ENCODE results near the gene SV2A.

Gene SV2A, protein sequence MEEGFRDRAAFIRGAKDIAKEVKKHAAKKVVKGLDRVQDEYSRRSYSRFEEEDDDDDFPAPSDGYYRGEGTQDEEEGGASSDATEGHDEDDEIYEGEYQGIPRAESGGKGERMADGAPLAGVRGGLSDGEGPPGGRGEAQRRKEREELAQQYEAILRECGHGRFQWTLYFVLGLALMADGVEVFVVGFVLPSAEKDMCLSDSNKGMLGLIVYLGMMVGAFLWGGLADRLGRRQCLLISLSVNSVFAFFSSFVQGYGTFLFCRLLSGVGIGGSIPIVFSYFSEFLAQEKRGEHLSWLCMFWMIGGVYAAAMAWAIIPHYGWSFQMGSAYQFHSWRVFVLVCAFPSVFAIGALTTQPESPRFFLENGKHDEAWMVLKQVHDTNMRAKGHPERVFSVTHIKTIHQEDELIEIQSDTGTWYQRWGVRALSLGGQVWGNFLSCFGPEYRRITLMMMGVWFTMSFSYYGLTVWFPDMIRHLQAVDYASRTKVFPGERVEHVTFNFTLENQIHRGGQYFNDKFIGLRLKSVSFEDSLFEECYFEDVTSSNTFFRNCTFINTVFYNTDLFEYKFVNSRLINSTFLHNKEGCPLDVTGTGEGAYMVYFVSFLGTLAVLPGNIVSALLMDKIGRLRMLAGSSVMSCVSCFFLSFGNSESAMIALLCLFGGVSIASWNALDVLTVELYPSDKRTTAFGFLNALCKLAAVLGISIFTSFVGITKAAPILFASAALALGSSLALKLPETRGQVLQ

DNA sequence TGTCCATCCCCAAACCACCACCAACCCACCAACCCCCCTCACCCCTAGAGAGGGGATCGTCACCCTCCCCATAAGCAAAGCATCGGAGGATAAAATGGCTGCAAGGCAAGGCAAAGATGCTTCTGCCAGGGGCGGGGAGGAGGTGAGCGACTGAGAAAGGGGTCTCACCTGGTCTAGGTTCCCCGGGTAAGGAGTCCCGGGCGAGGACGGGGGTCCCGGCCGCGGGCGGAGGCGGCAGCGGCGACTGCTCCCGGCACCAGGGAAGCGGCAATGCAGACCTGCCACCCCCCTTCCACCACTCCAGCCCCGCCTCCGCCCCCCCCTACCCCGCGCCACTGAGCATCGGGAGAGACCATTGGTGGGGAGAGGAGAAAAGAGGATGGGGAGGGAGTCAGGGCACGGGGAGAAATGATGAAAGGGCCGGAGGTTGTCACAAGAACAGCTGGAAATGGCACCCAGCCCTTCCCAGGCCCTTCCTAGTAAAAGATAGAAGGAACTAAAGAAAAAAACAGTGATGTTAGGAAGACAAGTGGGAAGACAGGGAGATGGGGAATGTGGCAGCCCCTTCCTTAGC lies at the start of gene SV2A:
SV2A (minus strand) TSS at position 274 of the 574 bp plus-strand sequence. CDS start 4,004 bp downstream, outside the sequence.
- peak; percentile 63 for DNase-seq (ENCODE audit: low read depth)
- H3K4me3 ChIP-seq (replicated peaks; ENCODE audit: low read depth, low read length) = peak within 1 kb of the TSS; percentile 72
- TF ChIP-seq, protein P1, sequence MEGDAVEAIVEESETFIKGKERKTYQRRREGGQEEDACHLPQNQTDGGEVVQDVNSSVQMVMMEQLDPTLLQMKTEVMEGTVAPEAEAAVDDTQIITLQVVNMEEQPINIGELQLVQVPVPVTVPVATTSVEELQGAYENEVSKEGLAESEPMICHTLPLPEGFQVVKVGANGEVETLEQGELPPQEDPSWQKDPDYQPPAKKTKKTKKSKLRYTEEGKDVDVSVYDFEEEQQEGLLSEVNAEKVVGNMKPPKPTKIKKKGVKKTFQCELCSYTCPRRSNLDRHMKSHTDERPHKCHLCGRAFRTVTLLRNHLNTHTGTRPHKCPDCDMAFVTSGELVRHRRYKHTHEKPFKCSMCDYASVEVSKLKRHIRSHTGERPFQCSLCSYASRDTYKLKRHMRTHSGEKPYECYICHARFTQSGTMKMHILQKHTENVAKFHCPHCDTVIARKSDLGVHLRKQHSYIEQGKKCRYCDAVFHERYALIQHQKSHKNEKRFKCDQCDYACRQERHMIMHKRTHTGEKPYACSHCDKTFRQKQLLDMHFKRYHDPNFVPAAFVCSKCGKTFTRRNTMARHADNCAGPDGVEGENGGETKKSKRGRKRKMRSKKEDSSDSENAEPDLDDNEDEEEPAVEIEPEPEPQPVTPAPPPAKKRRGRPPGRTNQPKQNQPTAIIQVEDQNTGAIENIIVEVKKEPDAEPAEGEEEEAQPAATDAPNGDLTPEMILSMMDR (IDR thresholded peaks at IDR 0.05; ENCODE audit: low read length, missing control alignments) = no peak

DNA sequence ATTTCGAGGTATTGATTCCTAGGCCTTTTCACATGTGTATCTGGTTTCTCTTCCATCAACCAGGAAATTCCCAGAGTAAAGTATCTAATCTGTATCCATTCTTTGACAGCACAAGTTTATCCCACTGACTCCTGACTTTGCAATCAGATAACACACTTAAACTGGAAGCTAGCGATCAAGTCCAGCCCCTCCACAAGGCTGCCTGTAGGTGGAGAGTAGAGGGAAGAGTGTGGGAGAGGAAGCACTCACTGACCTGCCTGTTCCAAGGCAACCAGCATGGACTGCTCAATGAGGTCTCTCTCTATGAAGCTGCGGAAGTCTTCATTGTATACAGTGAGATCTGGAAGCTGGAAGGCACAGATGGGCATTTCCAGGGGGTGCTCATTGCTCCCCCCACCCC lies 49.4 kb upstream of the SV2A start:
- no peak overlapping the region for H3K4me3 ChIP-seq (replicated peaks; ENCODE audit: low read depth, low read length)
- TF ChIP-seq, protein P1 (IDR thresholded peaks at IDR 0.05; ENCODE audit: low read length, missing control alignments) = no peak
- DNase-seq (ENCODE audit: low read depth) = no peak

DNA sequence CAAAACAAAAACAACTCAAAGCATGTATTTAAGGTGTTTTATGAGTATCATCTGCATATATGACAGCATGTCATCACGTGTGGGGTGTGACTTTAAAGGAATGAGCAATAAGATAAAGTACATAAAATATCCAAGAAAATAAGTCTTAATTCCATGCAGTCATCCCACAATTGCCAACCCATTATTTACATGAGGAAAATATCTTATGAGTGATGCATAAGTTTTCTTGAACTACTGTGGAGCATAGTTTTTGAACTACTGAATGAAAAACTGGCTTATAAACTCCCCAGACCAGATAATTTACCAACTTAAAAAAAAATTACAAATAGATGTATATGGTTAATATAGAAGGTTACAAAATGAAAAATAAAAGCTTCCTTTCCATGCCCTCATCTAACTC lies 48.8 kb upstream of the SV2A start:
- TF ChIP-seq, protein P1 (IDR thresholded peaks at IDR 0.05; ENCODE audit: low read length, missing control alignments) = no peak
- no peak for DNase-seq (ENCODE audit: low read depth)
- H3K4me3 ChIP-seq (replicated peaks; ENCODE audit: low read depth, low read length) = no peak overlapping the region

DNA sequence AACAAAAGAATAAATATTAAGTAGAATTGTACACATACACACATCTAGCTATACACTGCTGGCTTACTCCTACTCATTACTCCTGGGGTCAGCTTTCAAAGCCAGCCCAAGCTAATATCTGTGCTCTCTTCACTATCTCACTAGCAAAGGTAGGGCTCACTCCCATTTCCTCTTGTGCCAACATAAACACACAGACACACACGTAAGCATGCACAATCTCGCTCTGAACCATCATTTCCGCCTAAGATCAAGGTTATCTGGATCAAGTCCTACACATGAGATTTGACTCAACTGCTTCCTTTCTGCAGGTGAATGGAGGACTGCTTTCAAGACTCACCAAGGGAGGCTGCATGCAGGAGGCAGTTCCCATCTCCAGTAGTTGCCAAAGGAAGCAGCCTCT lies 47.8 kb upstream of the SV2A start:
- H3K4me3 ChIP-seq (replicated peaks; ENCODE audit: low read depth, low read length) = no peak overlapping the region
- TF ChIP-seq, protein P1 (IDR thresholded peaks at IDR 0.05; ENCODE audit: low read length, missing control alignments) = no peak
- no peak for DNase-seq (ENCODE audit: low read depth)

DNA sequence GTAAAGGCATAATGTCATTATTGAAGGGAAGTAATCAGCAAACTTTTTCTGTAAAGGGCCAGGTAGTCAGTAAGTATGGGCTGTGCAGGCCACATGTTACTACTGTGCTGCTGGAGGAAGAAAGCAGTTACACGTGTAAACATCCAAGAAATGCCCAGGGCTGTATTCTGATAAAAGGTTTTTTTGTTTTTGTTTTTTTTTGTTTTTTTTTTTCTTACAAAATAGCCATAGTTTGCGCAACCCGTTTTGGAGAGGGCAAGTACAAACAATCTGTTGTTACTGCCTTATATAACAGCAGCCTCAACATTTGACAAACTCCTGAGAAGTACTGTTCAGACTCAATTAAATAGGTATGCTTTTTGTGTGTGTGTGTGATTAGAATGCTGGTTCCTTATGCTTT lies 45.7 kb upstream of the SV2A start:
- TF ChIP-seq, protein P1 (IDR thresholded peaks at IDR 0.05; ENCODE audit: low read length, missing control alignments) = no peak
- no peak overlapping the region for H3K4me3 ChIP-seq (replicated peaks; ENCODE audit: low read depth, low read length)
- peak; percentile 47 for DNase-seq (ENCODE audit: low read depth)

DNA sequence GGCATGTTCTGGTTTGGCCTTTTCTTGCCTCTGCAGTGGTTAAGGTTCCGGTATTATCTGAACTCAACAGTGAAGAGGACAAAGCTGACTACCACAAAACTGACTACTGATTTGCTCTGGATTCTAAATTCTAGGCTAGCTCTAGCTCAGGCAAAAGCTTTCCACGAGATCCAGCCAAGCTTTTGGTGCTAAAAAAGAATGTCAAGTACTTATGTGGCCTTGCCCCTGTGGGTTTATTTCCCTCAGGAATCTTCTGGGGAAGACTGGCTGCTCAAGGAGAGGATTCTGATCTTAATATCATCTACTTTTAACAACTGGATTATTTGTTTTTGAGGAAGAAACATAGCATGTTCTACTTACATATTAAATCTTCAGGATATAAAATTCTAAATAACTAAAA lies 45.1 kb upstream of the SV2A start:
- no peak for DNase-seq (ENCODE audit: low read depth)
- TF ChIP-seq, protein P1 (IDR thresholded peaks at IDR 0.05; ENCODE audit: low read length, missing control alignments) = no peak

More for the DNA sequence above, 45.1 kb upstream of the SV2A start:
- no peak overlapping the region for H3K4me3 ChIP-seq (replicated peaks; ENCODE audit: low read depth, low read length)

All from fibroblast of pulmonary artery (primary cell).